ENCODE measurements around the gene MRTFB. TPM values are rescaled to one million over a fixed set of nuclear protein-coding genes. Genes with fewer than 3 reads are reported as not detected.

Gene MRTFB
- total RNA-seq, 1 experiment from 2014 or later: 29.5 TPM

DNA sequence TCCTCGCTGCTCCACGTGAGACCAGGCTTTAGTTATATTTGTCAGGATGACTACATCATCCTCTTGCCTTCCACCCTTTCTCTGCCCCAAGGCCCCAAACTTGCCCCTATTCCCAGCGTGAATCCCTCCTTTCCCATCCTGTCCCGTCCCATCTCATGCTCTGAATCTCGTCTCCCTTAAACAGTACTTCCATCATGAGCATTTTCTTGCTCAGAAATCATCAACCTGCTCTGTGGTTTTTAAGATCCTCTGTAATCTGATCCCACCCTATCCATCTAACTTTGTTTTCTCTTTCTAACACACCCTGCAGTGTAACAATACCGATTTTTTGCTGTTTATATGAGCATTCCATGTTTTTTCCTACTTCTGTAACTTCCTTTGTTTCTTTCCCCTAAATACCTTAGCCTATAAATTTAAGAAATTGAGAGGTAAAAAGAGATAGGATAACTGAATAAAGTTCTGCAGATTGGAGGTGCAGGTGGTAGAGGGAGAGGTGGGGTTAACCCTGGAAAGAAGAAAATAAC, 39.7 kb downstream of the MRTFB start:
- Histone ChIP-seq H3K36me3 (ENCODE audit: control insufficient read depth, insufficient read depth, low read length) (no peaks in the 10 kb centered on the region), H3K4me3 (ENCODE audit: low read depth, low read length) (no peak overlapping the region), H3K27me3 (replicated peaks; ENCODE audit: control insufficient read depth, insufficient read depth, low read length) (no peaks in the 10 kb centered on the region), H3K4me1 (peaks cover 9% of the 10 kb centered on the region; the same call in 1 of the 2 replicates), H3K9me3 (no peaks in the 10 kb centered on the region)
- ChIA-PET POLR2A (no interaction called here), CTCF (no interaction called here)
- TF ChIP-seq, protein P1, sequence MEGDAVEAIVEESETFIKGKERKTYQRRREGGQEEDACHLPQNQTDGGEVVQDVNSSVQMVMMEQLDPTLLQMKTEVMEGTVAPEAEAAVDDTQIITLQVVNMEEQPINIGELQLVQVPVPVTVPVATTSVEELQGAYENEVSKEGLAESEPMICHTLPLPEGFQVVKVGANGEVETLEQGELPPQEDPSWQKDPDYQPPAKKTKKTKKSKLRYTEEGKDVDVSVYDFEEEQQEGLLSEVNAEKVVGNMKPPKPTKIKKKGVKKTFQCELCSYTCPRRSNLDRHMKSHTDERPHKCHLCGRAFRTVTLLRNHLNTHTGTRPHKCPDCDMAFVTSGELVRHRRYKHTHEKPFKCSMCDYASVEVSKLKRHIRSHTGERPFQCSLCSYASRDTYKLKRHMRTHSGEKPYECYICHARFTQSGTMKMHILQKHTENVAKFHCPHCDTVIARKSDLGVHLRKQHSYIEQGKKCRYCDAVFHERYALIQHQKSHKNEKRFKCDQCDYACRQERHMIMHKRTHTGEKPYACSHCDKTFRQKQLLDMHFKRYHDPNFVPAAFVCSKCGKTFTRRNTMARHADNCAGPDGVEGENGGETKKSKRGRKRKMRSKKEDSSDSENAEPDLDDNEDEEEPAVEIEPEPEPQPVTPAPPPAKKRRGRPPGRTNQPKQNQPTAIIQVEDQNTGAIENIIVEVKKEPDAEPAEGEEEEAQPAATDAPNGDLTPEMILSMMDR (IDR thresholded peaks at IDR 0.05; ENCODE audit: insufficient read depth in 1 of 2, low read depth in 1 of 2, low read length in 1 of 2, severe bottlenecking in 1 of 2, unreplicated experiment in 1 of 2): no peak
- BruUV-seq (replicated peaks): no TSS peak
- Mint-ChIP-seq H3K36me3 (ENCODE audit: insufficient read depth, unreplicated experiment) (no peaks in the 10 kb centered on the region), H3K27ac (ENCODE audit: unreplicated experiment) (no peak overlapping the region), H3K27me3 (ENCODE audit: insufficient read depth, unreplicated experiment) (no peaks in the 10 kb centered on the region), H3K4me3 (ENCODE audit: unreplicated experiment) (no peak overlapping the region), H3K4me1 (ENCODE audit: low read depth, unreplicated experiment) (peaks cover 19% of the 10 kb centered on the region), H3K9me3 (ENCODE audit: unreplicated experiment) (no peaks in the 10 kb centered on the region)
- DNase-seq: no peak
- intact Hi-C loops (cut with micrococcal nuclease; ENCODE audit: unreplicated experiment): no loop called here

GRCh38 chr16:14111713-14112538, 40.8 kb downstream of the MRTFB start:
- TF ChIP-seq, protein P1 (IDR thresholded peaks at IDR 0.05; ENCODE audit: insufficient read depth in 1 of 2, low read depth in 1 of 2, low read length in 1 of 2, severe bottlenecking in 1 of 2, unreplicated experiment in 1 of 2): no peak
- DNase-seq: no peak
- ChIA-PET POLR2A (no interaction called here), CTCF (no interaction called here)
- no peaks in the 10 kb centered on the region for H3K36me3 ChIP-seq (ENCODE audit: control insufficient read depth, insufficient read depth, low read length)
- no peak overlapping the region for H3K27ac Mint-ChIP-seq (ENCODE audit: unreplicated experiment)
- BruUV-seq (replicated peaks): no TSS peak
- H3K4me1 Mint-ChIP-seq (ENCODE audit: low read depth, unreplicated experiment): peaks cover 8% of the 10 kb centered on the region
- H3K4me1 ChIP-seq: no peaks in the 10 kb centered on the region
- H3K4me3 Mint-ChIP-seq (ENCODE audit: unreplicated experiment): no peak overlapping the region
- no peaks in the 10 kb centered on the region for H3K27me3 ChIP-seq (replicated peaks; ENCODE audit: control insufficient read depth, insufficient read depth, low read length)
- no peaks in the 10 kb centered on the region for H3K9me3 ChIP-seq
- no peak overlapping the region for H3K4me3 ChIP-seq (ENCODE audit: low read depth, low read length)
- H3K9me3 Mint-ChIP-seq (ENCODE audit: unreplicated experiment): no peaks in the 10 kb centered on the region
- H3K27me3 Mint-ChIP-seq (ENCODE audit: insufficient read depth, unreplicated experiment): no peaks in the 10 kb centered on the region
- H3K36me3 Mint-ChIP-seq (ENCODE audit: insufficient read depth, unreplicated experiment): no peaks in the 10 kb centered on the region
- intact Hi-C loops (cut with micrococcal nuclease; ENCODE audit: unreplicated experiment): no loop called here

DNA sequence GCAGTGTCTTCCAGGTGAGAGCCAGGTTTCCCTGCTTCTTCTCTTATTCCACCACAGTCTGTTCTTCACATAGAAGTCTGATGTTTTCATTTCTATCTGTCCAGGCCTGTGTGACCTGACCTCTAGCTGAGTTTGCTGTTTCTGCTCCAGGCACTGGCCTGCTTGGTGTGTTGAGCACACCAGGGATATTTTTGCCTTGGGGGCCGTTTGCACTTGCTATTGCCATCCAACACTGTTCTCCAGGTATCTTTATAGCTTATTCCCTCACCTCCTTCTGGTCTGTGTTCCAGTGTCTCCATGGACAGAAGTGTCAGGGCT, 41.4 kb downstream of the MRTFB start:
- no peaks in the 10 kb centered on the region for H3K4me1 ChIP-seq
- CTCF ChIA-PET: no interaction called here
- H3K27me3 ChIP-seq (replicated peaks; ENCODE audit: control insufficient read depth, insufficient read depth, low read length): no peaks in the 10 kb centered on the region
- no peak overlapping the region for H3K4me3 ChIP-seq (ENCODE audit: low read depth, low read length)
- BruUV-seq (replicated peaks): no TSS peak
- Mint-ChIP-seq H3K27me3 (ENCODE audit: insufficient read depth, unreplicated experiment) (no peaks in the 10 kb centered on the region), H3K36me3 (ENCODE audit: insufficient read depth, unreplicated experiment) (no peaks in the 10 kb centered on the region), H3K4me1 (ENCODE audit: low read depth, unreplicated experiment) (peaks cover 8% of the 10 kb centered on the region), H3K9me3 (ENCODE audit: unreplicated experiment) (no peaks in the 10 kb centered on the region), H3K4me3 (ENCODE audit: unreplicated experiment) (no peak overlapping the region), H3K27ac (ENCODE audit: unreplicated experiment) (no peak overlapping the region)
- no peaks in the 10 kb centered on the region for H3K36me3 ChIP-seq (ENCODE audit: control insufficient read depth, insufficient read depth, low read length)
- intact Hi-C loops (cut with micrococcal nuclease; ENCODE audit: unreplicated experiment): no loop called here
- no peaks in the 10 kb centered on the region for H3K9me3 ChIP-seq
- no peak for DNase-seq
- TF ChIP-seq, protein P1 (IDR thresholded peaks at IDR 0.05; ENCODE audit: insufficient read depth in 1 of 2, low read depth in 1 of 2, low read length in 1 of 2, severe bottlenecking in 1 of 2, unreplicated experiment in 1 of 2): no peak
- POLR2A ChIA-PET: no interaction called here
